BJ (cell line): Measurements from ENCODE around the gene PYHIN1. TPM values are rescaled to one million over a fixed set of nuclear protein-coding genes. Genes with fewer than 3 reads are reported as not detected.

Experiments
- CTCF ChIA-PET: fragments of 350-600 bp; formaldehyde crosslinking; extraction: SDS; loops from one replicate; lab custom pipeline; 2021; ENCODE audit warnings: antibody characterized with exemption, inconsistent platforms; lab: Yijun Ruan, JAX
- POLR2A ChIA-PET: fragments of 300-600 bp; sonication (Branson Sonifier 250); formaldehyde crosslinking; extraction: SDS; loops from one replicate; lab custom pipeline; 2021; ENCODE audit warnings: antibody characterized with exemption; lab: Charles Lee
- DNase-seq: peaks from one replicate; pipeline ENCODE4 v3.0.0-alpha.2; 2011; ENCODE audit warnings: low read depth
- H3K27me3 ChIP-seq: 2 replicates; pipeline ENCODE4 v1.6.0; 2011; ENCODE audit warnings: low read length; ENCODE audit not compliant: control insufficient read depth, insufficient read depth
- H3K36me3 ChIP-seq: 2 replicates; pipeline ENCODE4 v1.5.1; 2011; ENCODE audit warnings: low read length; ENCODE audit not compliant: control insufficient read depth, insufficient read depth
- H3K4me3 ChIP-seq: 2 replicates; pipeline ENCODE4 v1.5.1; 2011; ENCODE audit warnings: low read depth, mild to moderate bottlenecking, control low read depth, low read length
- CTCF ChIP-seq: IDR thresholded peaks from 2 replicates; pipeline ENCODE4 v1.5.1; 2011; ENCODE audit warnings: low read depth, mild to moderate bottlenecking, control low read depth, inconsistent platforms, low read length, moderate library complexity; ENCODE audit not compliant: insufficient read depth
- polyA plus RNA-seq: library from polyadenylated mRNA; depleted of rRNA; stranded (reverse); fragments of >200 nt; gene quantifications from 2 replicates; pipeline ENCODE4 v1.2.3, GENCODE V29; 2011

PYHIN1 gene
- polyA plus RNA-seq, 1 experiment, result not detected

GRCh38 chr1:158941317-158941716 lies 10.0 kb downstream of the PYHIN1 start:
- ChIA-PET POLR2A (no interaction called here), CTCF (no interaction called here)
- H3K27me3 ChIP-seq, result no peaks in the 10 kb centered on the region
- DNase-seq, result no peak
- no peak overlapping the region for H3K4me3 ChIP-seq
- no peaks in the 10 kb centered on the region for H3K36me3 ChIP-seq
- TF ChIP-seq CTCF, result no peak

DNA sequence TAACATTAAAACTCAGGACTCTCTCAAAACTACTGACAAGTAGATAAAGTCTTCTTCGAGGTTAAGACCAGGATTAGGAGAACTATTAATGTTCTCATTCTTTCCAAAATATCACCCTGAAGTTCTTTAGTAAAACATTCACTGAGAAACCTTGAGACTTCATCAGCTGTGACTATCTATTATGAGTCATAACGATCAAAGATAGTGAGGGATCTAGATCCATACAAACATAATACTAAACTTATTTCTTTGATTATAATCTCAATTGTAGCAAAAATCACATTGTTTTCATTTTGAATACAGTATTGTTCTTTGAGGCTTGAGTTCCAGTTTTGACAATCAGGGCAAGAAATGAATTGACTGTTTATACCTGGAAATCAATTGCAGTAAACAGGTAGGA lies 11.1 kb downstream of the PYHIN1 start:
- CTCF ChIA-PET, result interaction anchor here (1.0 kb wide), 1 partner anchor 19 kb away, joined by 4 read pairs; no protein-coding TSS in a partner anchor
- no peaks in the 10 kb centered on the region for H3K27me3 ChIP-seq
- H3K36me3 ChIP-seq, result no peaks in the 10 kb centered on the region
- no peak for TF ChIP-seq CTCF
- no peak for DNase-seq
- POLR2A ChIA-PET, result no interaction called here
- no peak overlapping the region for H3K4me3 ChIP-seq

GRCh38 chr1:158943059-158943458 lies 11.7 kb downstream of the PYHIN1 start:
- Histone ChIP-seq H3K4me3 (no peak overlapping the region), H3K36me3 (no peaks in the 10 kb centered on the region), H3K27me3 (no peaks in the 10 kb centered on the region)
- CTCF ChIA-PET, result interaction anchor here (1.0 kb wide), 1 partner anchor 19 kb away, joined by 4 read pairs; no protein-coding TSS in a partner anchor
- DNase-seq, result no peak
- POLR2A ChIA-PET, result no interaction called here
- TF ChIP-seq CTCF, result no peak

DNA sequence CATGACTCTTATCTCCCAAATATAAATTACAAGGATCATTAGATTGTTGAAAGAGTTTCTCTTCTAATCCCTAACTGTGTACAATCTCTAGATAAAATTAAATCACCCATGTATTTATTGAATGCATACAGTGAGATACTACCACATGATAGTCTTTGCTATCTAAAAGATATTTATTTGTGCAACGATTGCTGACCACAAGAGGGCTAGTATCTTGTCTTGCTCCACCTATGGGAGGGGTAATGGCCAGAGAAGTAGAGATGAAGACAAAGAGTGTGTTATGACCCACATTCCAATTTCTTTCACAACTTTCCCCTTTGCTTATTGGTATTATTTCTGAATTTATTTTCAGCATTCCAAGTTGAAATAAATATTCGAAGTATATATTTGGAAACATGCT lies 13.7 kb downstream of the PYHIN1 start:
- Histone ChIP-seq H3K27me3 (no peaks in the 10 kb centered on the region), H3K4me3 (no peak overlapping the region), H3K36me3 (no peaks in the 10 kb centered on the region)
- TF ChIP-seq CTCF, result no peak
- no peak for DNase-seq
- ChIA-PET CTCF (no interaction called here), POLR2A (no interaction called here)

- ChIA-PET POLR2A (no interaction called here), CTCF (no interaction called here)
- H3K4me3 ChIP-seq, result no peak overlapping the region
- no peaks in the 10 kb centered on the region for H3K36me3 ChIP-seq
- H3K27me3 ChIP-seq, result no peaks in the 10 kb centered on the region
- no peak for DNase-seq
- TF ChIP-seq CTCF, result no peak
These were observed 15.4 kb downstream of the PYHIN1 start for GRCh38 chr1:158946785-158947184.
